ENCODE results near the gene TMEM95.
"Not testable (repeated sequence)": the region's sequence is repeated elsewhere in the genome, so short reads cannot be mapped to it uniquely, and the experiment has no call there.

Gene TMEM95

DNA sequence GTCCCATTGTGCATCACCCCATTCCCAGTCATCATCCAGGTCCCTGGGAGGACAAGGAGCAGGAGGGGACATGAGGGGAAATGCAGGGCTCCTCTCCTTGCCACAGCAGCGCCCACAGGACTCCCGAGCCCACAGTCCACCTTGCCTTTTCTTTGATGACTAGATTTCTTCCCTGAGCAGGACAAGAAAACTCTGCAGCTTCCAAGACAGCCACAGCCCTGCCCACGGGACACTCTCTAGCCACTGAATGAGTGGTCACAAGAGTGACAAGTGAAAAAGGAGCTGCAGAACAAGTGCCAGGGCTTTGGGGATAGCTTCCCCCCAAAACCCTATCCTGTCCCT lies 30.5 kb upstream of the TMEM95 start:
- DNase-seq = no peak

DNA sequence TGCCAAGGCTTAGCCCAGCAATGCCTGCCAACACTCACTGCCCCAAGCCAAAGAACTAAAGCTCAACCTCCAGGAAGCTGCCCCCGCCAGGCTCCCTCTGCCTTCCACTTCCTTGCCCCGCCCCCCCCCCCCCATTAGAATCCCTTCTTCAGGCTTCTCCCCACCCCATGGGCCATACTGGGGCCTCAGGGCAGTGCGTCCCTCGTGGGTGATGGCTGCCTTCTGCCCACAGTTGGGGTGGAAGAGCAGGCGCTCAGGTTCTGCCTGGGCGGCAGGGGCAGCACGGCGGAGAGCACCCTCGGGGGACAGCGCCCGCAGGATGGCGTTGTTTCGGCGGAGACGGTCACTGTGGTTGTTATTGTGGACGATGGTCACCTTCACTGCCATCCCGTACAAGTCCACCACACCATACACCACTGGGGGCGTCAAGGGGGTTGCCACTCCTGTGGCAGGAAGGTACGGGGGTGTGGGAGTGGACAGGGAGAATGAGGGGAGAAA lies 29.9 kb upstream of the TMEM95 start:
- no peak for DNase-seq

- no peak for DNase-seq
Measured at GRCh38 chr17:7326186-7326585, 28.8 kb upstream of the TMEM95 start.

GRCh38 chr17:7327056-7327455 lies 27.9 kb upstream of the TMEM95 start:
- DNase-seq = no peak

DNA sequence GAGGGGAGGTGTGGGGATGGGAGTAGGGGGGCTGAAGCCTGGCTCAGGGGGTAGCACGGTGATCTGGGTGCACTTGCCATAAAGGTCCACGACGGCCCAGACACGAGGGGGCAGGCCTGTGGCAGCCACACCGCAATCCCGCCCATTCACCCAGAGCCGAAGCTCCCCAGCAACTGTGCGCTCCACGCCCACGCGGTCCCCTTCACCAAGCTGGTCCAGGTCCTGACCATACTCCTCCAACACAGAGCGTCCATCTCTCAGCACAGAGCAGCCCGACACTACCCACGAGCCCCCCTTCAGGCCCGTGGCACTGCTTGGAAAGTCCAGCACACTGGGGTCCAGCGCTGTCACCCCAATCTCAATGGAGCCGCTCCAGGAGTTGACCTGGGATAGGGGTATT lies 27.5 kb upstream of the TMEM95 start:
- no peak for DNase-seq

DNA sequence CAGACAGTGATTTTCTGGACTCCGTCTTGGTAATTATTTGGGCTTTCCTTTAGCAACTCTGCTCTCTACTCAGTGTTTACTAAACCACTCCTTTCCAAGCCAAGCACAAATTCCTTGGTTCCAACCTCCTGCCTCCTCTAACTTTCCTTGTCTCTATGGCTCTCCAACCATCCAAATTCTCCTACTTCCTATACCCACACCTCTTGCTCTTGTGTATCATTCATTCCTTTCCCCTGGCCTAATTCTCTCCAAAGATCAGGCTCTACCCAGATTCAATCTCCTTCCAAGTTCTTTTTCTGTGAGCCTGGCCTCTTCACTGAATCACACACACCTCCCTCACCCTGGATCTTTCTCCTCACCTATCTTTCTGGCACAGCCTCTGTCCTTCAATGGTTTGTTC lies 26.9 kb upstream of the TMEM95 start:
- DNase-seq = no peak

GRCh38 chr17:7328840-7329373 lies 26.0 kb upstream of the TMEM95 start, which contains the start of gene NEURL4:
Gene NEURL4, minus strand, starts transcription at chr17:7329335. Its CDS starts 23 bp downstream, at chr17:7329312.
- DNase-seq = no peak

- DNase-seq = peak; percentile 98
Measured at GRCh38 chr17:7329374-7329996, 25.5 kb upstream of the TMEM95 start.

DNA sequence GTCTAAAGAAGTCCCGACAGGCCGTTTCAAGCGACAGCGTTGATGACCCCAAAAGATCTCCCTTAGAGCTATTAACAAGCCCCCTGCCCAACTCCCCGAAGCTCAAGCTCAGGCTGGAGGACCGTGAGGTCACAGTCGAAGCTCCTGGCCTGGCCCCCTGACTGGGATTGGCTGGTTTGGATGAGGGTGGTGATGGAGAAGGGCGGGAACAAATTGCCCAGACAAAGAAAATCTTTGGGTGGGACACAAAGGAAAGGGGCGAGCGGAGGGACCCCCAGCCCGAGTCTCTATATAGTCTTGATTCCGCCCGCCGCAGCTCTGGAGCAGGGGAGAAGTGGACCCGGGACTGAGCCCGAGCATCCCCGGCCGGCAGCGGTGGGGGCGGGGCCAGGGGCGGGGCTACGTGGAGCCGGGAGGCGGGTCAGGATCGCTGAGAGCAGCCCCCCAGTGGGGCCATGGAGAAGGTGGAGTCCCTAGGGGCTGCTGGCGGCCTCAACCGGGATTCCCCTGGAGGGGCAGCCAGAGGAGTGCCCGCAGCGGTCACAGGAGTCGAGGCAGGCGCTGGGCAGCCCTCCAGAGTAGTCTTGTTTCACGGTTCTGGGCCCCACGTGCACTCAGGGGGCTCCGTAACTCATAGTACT lies 24.8 kb upstream of the TMEM95 start:
- DNase-seq = peak; percentile 24 to 82

- DNase-seq = no peak
Measured at GRCh38 chr17:7330638-7331015, 24.3 kb upstream of the TMEM95 start.

- no peak for DNase-seq
Measured at GRCh38 chr17:7332111-7332510, 22.8 kb upstream of the TMEM95 start.

DNA sequence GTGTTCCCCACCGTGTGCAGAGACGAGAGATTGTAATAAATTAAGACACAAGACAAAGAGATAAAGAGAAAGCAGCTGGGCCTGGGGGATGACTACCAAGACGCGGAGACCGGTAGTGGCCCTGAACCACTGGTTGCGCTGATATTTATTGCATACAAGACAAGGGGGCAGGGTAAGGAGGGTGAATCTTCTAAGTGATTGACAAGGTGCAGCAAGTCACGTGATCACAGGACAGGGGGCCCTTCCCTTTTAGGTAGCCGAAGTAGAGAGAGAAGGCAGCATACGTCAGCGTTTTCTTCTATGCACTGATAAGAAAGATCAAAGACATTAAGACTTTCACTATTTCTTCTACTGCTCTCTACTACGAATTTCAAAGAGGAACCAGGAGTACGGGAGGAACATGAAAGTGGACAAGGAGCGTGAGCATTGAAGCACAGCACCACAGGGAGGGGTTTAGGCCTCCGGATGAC lies 22.3 kb upstream of the TMEM95 start:
- DNase-seq = not testable (repeated sequence)

DNA sequence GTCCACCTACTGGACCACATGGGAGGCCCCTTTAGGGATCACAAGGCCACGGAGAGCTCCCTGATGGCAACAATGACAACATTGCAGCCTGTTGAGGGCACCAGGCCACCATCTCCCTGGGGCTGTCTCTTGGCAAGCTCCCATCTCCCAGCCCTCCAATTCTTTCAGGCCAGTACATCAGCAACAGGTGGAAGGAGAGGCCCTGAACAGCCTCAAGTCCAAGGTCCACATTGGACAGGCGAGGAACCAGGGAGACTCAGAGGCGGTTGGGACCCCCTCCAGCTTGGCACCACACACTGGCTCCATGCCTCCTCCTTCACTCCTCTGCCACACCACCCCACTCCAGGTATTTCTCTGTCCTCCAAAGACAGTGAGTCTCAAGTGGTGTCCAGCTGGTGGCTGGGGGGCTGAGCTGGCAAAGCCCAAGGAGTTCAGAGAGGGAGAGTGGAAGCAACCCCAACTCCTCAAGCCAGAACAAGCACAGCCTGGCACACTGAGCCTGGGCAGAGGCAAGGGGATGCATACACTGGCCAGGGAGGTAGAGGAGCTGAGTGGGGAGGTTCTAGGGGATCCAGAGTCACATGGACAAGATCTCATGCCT lies 19.9 kb upstream of the TMEM95 start:
- no peak for DNase-seq

DNA sequence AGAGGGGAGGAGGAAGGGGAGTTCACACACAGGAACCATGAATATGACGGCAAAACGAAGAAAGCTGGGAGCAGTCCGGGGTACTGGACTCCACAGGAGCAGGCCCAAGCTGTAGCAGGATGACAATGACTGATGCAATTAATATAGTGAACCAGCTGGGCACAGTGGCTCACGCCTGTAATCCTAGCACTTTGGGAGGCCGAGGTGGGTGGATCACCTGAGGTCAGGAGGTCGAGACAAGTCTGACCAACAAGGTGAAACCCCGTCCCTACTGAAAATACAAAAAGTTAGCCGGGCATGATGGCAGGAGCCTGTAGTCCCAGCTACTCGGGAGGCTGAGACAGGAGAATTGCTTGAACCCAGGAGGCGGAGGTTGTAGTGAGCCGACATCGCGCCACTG lies 19.2 kb upstream of the TMEM95 start:
- DNase-seq = not testable (repeated sequence)

DNA sequence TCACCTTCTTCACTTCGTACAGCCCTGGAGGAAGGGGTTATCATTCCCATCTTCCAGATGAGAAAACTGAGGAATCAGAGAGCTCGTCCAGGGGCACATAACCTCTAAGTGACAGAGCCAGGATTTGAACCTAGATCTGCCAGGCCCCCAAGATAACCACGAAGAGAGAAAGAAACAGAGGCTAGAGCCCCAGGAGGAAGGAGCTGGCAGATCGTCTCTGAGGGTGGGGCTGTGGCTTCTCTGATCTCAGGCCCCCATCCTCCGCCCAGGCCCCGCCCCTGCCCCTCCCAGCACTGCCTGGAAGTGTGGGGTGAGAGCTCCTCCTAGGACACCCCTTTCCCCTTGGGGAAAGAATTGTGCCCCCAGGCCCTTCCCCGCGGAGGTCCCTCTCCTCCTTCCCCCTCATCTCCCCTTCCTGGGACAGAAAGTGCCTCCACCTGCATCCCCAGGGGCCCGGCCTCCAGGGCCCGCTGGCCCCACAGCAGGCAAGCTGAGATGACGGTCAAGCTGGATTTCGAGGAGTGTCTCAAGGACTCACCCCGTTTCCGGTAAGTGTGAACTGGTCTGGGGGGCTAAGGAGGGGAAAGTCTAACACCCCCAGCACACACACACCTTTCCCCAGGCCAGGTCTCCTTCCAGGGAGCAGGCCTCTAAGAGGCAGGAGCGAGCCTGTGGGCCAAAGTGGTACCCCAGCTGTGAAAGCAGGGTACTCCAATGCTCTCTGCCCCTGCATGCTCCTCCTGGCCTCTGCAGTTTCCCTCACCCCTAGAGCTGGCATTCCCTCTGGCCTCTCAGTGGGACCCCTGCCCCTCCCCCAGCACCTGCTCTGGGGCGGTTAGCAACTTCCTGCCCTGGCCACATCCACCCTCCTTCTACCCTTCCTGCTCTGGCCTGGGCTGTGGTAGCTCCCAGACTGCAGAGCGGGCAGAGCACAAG lies 18.4 kb upstream of the TMEM95 start, which contains the start of gene ACAP1:
Gene ACAP1, plus strand, starts transcription at position 290 of the 936 bp plus-strand sequence. Its CDS starts 206 bp downstream, at position 496.
- DNase-seq = no peak

DNA sequence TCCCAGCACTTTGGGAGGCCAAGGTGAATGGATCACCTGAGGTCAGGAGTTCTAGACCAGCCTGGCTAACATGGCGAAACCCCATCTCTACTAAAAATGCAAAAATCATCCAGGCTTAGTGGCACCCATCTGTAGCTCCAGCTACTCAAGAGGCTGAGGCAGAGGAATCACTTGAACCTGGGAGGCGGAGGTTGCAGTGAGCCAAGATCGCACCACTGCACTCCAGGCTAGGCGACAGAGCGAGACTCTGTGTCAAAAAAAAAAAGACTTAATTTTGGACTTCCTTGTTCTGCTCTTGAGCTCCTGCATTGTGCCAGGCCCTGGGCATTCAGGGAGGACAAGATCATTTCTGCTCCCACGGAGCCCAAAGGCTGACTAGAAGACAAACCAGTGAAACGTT lies 17.4 kb upstream of the TMEM95 start:
- not testable (repeated sequence) for DNase-seq

DNA sequence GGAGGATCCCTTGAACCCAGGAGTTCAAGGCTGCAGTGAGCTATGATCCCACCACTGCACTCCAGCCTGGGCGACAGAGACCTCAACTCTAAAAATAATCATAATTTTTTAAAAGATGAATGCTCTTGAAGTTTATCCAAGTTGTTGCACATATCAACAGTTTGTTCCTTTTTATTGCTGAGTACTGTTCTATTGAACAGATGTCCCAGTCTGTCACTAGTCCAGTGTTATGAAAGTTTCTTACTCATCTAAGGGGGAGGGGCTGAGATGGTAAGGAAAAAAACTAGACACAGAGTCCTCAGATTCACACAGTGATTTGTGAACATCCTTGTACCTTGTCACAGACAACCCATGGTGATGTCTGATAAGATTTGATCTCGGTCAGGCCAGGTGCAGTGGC lies 14.8 kb upstream of the TMEM95 start:
- DNase-seq = no peak

DNA sequence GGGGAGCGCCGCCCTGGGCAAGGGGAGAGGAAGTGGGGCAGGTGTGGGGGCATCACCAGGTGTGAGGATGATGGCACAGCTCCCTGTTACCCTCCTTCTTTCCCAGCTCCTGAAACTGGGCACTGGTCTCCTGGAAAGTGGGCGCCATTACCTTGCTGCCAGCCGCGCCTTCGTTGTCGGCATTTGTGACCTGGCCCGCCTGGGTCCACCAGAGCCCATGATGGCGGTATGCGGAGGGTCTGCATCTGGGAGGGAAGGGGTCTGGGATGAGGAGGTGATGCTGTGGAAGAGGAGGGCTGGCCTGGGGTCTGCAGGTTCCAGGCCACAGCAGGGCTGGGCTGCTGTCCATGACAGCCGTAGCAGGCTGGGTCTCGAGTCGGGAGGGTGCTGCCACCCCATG lies 13.1 kb upstream of the TMEM95 start:
- no peak for DNase-seq

DNA sequence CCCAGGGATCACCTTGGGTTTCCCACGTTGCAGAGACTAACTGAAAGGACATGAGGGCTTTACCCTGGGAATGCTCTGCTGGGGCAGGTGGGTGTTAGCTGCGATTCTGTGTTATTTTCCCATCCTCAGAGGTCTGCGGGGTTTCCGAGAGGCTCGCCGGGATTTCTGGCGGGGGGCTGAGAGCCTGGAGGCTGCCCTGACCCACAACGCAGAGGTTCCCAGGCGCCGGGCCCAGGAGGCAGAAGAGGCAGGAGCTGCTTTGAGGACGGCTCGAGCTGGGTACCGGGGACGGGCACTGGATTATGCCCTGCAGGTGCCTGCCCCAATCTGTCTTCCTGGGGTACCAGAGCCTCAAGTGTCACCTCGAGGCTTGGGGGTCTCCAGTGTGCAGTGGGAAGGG lies 11.7 kb upstream of the TMEM95 start:
- no peak for DNase-seq

GRCh38 chr17:7346761-7347614 lies 8.0 kb upstream of the TMEM95 start:
- DNase-seq = no peak

- no peak for DNase-seq
Measured at GRCh38 chr17:7347630-7348477, 7.1 kb upstream of the TMEM95 start.
